Astrocyte of the cerebellum (primary cell): Measurements from ENCODE around the gene NFKBIB.

Experiments used
- DNase-seq: peaks from one replicate; pipeline ENCODE4 v3.0.0-alpha.2; 2011; ENCODE audit warnings: low read depth
- H3K4me3 ChIP-seq: 2 replicates; pipeline ENCODE4 v1.5.1; 2011; ENCODE audit warnings: mild to moderate bottlenecking, low read depth, low read length, moderate library complexity
- CTCF ChIP-seq: IDR thresholded peaks from 2 replicates; pipeline ENCODE4 v1.5.1; 2012; ENCODE audit warnings: low read length, low read depth, moderate library complexity, mild to moderate bottlenecking; ENCODE audit errors: missing control alignments
- in situ Hi-C: cut with HindIII; loops from 2 replicates; pipeline ENCODE4 v1.10.0; 2017; ENCODE audit warnings: low sequenced_read_pairs

The NFKBIB gene

GRCh38 chr19:38941979-38942378 lies 42.2 kb downstream of the NFKBIB start:
- in situ Hi-C loops: no loop called here
- TF ChIP-seq CTCF: no peak
- no peak for DNase-seq
- no peak overlapping the region for H3K4me3 ChIP-seq

- in situ Hi-C loops: no loop called here
- TF ChIP-seq CTCF: no peak
- no peak for DNase-seq
- no peak overlapping the region for H3K4me3 ChIP-seq
These were observed 42.9 kb downstream of the NFKBIB start for GRCh38 chr19:38942471-38943181.

GRCh38 chr19:38944981-38945506 lies 45.3 kb downstream of the NFKBIB start:
- no peak overlapping the region for H3K4me3 ChIP-seq
- DNase-seq: no peak
- TF ChIP-seq CTCF: no peak
- in situ Hi-C loops: no loop called here

GRCh38 chr19:38945562-38946228 lies 45.9 kb downstream of the NFKBIB start:
- in situ Hi-C loops: no loop called here
- DNase-seq: no peak
- H3K4me3 ChIP-seq: no peak overlapping the region
- TF ChIP-seq CTCF: no peak

- DNase-seq: no peak
- TF ChIP-seq CTCF: no peak
- H3K4me3 ChIP-seq: no peak overlapping the region
- in situ Hi-C loops: no loop called here
These were observed 46.7 kb downstream of the NFKBIB start for GRCh38 chr19:38946229-38947010.

GRCh38 chr19:38949580-38950367 lies 50.0 kb downstream of the NFKBIB start:
- TF ChIP-seq CTCF: no peak
- in situ Hi-C loops: no loop called here
- H3K4me3 ChIP-seq: peak overlapping the region; percentile 42
- peak; percentile 34 for DNase-seq
